Measurements from ENCODE around the gene PCGF5. TPM values are rescaled to one million over a fixed set of nuclear protein-coding genes. Genes with fewer than 3 reads are reported as not detected.
"Not testable (repeated sequence)": the region's sequence is repeated elsewhere in the genome, so short reads cannot be mapped to it uniquely, and the experiment has no call there.

PCGF5 gene
- total RNA-seq, 2 experiments from 2014 or later: 57.7 to 58.4 TPM

DNA sequence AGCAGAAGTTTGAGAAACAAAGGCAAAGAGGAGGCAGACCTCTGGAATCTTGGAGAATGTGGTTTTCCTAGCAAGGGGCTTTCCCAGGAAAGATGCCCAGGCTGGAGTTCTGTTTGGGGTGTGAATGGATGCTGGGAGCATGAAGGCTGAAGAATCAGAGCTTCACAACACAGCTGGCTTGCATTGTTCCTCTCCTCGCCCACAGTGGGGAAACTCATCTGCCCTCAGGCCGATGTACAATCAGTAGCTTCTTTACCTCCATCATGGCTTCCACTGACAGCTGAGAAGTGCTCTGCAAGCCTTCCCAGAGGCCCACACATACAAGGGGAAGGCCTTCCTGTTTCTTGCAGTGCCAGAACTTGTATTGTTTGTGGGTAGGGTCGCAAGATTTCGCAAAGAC lies 98.9 kb downstream of the PCGF5 start:
- Mint-ChIP-seq H3K36me3 (ENCODE audit: low read depth) (no peaks in the 10 kb centered on the region), H3K9me3 (no peaks in the 10 kb centered on the region), H3K4me3 (no peak overlapping the region), H3K4me1 (ENCODE audit: low read depth) (no peaks in the 10 kb centered on the region), H3K27ac (no peak overlapping the region), H3K27me3 (peaks cover 11% of the 10 kb centered on the region)
- TF ChIP-seq, protein P1, sequence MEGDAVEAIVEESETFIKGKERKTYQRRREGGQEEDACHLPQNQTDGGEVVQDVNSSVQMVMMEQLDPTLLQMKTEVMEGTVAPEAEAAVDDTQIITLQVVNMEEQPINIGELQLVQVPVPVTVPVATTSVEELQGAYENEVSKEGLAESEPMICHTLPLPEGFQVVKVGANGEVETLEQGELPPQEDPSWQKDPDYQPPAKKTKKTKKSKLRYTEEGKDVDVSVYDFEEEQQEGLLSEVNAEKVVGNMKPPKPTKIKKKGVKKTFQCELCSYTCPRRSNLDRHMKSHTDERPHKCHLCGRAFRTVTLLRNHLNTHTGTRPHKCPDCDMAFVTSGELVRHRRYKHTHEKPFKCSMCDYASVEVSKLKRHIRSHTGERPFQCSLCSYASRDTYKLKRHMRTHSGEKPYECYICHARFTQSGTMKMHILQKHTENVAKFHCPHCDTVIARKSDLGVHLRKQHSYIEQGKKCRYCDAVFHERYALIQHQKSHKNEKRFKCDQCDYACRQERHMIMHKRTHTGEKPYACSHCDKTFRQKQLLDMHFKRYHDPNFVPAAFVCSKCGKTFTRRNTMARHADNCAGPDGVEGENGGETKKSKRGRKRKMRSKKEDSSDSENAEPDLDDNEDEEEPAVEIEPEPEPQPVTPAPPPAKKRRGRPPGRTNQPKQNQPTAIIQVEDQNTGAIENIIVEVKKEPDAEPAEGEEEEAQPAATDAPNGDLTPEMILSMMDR (IDR thresholded peaks at IDR 0.05): no peak
- Histone ChIP-seq H3K4me3 (ENCODE audit: low read length) (no peak overlapping the region), H3K27ac (ENCODE audit: low read depth in 1 of 2, low read length in 2 of 2) (no peak overlapping the region), H3K36me3 (ENCODE audit: insufficient read depth, low read length) (no peaks in the 10 kb centered on the region), H3K4me1 (ENCODE audit: insufficient read depth, low read length) (no peaks in the 10 kb centered on the region), H3K9me3 (ENCODE audit: control insufficient read depth in 1 of 2, insufficient read depth in 1 of 2, low read length in 2 of 2) (peaks cover 0 to 8% of the 10 kb centered on the region in 2 experiments), H3K27me3 (ENCODE audit: control insufficient read depth in 1 of 2, insufficient read depth in 2 of 2, low read length in 2 of 2) (no peaks in the 10 kb centered on the region)
- ChIA-PET POLR2A (no interaction called here), CTCF (interaction anchor here (0.7 kb wide), 1 partner anchor 231 kb away, joined by 3 read pairs; no protein-coding TSS in a partner anchor)
- DNase-seq (no peak), ATAC-seq (ENCODE audit: poor library complexity) (no peak)
- intact Hi-C loops (cut with DNase I, micrococcal nuclease): no loop called here

DNA sequence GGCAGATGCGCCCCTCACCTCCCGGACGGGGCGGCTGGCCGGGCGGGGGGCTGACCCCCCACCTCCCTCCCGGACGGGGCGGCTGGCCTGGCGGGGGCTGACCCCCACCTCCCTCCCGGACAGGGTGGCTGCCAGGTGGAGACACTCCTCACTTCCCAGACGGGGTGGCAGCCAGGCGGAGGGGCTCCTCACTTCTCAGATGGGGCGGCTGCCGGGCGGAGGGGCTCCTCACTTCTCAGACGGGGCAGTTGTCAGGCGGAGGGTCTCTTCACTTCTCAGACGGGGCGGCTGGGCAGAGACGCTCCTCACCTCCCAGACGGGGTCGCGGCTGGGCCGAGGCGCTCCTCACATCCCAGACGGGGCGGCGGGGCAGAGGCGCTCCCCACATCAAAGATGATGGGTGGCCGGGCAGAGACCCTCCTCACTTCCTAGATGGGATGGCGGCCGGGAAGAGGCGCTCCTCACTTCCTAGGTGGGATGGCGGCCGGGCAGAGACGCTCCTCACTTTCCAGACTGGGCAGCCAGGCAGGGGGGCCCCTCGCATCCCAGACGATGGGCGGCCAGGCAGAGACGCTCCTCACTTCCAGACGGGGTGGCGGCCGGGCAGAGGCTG lies 102.9 kb downstream of the PCGF5 start:
- H3K9me3 Mint-ChIP-seq; H3K27ac ChIP-seq (ENCODE audit: low read depth in 1 of 2, low read length in 2 of 2); ATAC-seq (ENCODE audit: poor library complexity); H3K4me1 ChIP-seq (ENCODE audit: insufficient read depth, low read length); intact Hi-C loops (cut with DNase I, micrococcal nuclease); H3K36me3 ChIP-seq (ENCODE audit: insufficient read depth, low read length); POLR2A ChIA-PET; H3K4me3 ChIP-seq (ENCODE audit: low read length); H3K36me3 Mint-ChIP-seq (ENCODE audit: low read depth); H3K27me3 ChIP-seq (ENCODE audit: control insufficient read depth in 1 of 2, insufficient read depth in 2 of 2, low read length in 2 of 2); H3K27ac Mint-ChIP-seq; H3K9me3 ChIP-seq (ENCODE audit: control insufficient read depth in 1 of 2, insufficient read depth in 1 of 2, low read length in 2 of 2); DNase-seq; H3K4me1 Mint-ChIP-seq (ENCODE audit: low read depth); CTCF ChIA-PET; H3K4me3 Mint-ChIP-seq; H3K27me3 Mint-ChIP-seq: not testable (repeated sequence)

DNA sequence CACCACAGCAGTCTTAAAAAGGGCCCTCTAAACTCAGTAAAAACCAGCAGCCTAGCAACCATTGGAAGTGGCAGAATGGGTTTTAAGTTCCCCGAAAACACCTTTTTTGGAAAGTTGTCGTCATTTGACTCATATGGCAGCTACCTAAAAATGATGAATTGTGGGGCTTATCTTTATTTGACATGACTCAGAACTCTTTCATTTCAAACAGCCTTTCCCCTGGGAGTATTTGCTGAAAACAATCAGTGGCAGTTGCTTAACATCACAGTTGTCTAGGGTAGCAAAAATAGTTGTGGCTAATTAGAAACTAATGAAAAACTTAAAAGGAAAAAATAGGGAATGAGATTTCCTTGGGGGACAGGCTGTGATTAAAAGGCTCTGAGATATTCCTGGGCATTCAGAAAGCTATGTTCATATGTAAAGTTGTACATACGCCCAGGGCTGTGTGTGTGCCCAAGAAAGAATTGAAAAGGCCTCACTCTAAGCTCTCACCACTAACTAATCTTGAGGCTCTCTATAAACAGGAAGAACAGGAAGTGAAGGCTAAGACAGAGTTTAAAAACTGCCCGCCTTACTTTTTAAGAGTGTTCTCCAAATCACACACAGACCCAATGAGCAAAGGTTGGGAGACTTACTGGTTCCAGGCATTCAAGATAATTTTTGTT lies 108.0 kb downstream of the PCGF5 start:
- H3K9me3 Mint-ChIP-seq: peaks cover 2% of the 10 kb centered on the region
- no peak overlapping the region for H3K27ac Mint-ChIP-seq
- H3K27ac ChIP-seq (ENCODE audit: low read depth in 1 of 2, low read length in 2 of 2): no peak overlapping the region
- H3K4me1 Mint-ChIP-seq (ENCODE audit: low read depth): no peaks in the 10 kb centered on the region
- H3K4me1 ChIP-seq (ENCODE audit: insufficient read depth, low read length): no peaks in the 10 kb centered on the region
- H3K27me3 Mint-ChIP-seq: peaks cover 4% of the 10 kb centered on the region
- CTCF ChIA-PET: no interaction called here
- peaks cover 0 to 6% of the 10 kb centered on the region in 2 experiments for H3K9me3 ChIP-seq (ENCODE audit: control insufficient read depth in 1 of 2, insufficient read depth in 1 of 2, low read length in 2 of 2)
- DNase-seq: no peak
- intact Hi-C loops (cut with DNase I, micrococcal nuclease): no loop called here
- POLR2A ChIA-PET: no interaction called here
- no peaks in the 10 kb centered on the region for H3K36me3 Mint-ChIP-seq (ENCODE audit: low read depth)
- no peak overlapping the region for H3K4me3 Mint-ChIP-seq
- H3K4me3 ChIP-seq (ENCODE audit: low read length): no peak overlapping the region
- ATAC-seq (ENCODE audit: poor library complexity): no peak
- TF ChIP-seq, protein P1 (IDR thresholded peaks at IDR 0.05): no peak
- H3K27me3 ChIP-seq (ENCODE audit: control insufficient read depth in 1 of 2, insufficient read depth in 2 of 2, low read length in 2 of 2): no peaks in the 10 kb centered on the region
- H3K36me3 ChIP-seq (ENCODE audit: insufficient read depth, low read length): no peaks in the 10 kb centered on the region

Other genes starting within 250 kb of the PCGF5 start
- gene HECTD2, start 189.7 kb downstream of the PCGF5 start, total RNA-seq: 1 to 10 TPM in 1 of 2 experiments, under 1 TPM in 1; 0.92 to 1.0 TPM